Neural progenitor cell (in vitro differentiated cells): ENCODE measurements around the gene PANK3.

ENCODE experiments used
- CTCF ChIP-seq: fragments of 200-600 bp; sonication (generic); IDR thresholded peaks from 2 replicates; pipeline ENCODE4 v1.5.1; 2017; ENCODE audit warnings: antibody characterized with exemption, mild to moderate bottlenecking
- EZH2 ChIP-seq: fragments of 200-600 bp; sonication (generic); IDR thresholded peaks from 2 replicates; pipeline ENCODE4 v1.6.1; 2017; ENCODE audit warnings: antibody characterized with exemption, mild to moderate bottlenecking, moderate library complexity
- EZH2phosphoT487 ChIP-seq: fragments of 200-600 bp; sonication (generic); IDR thresholded peaks from 2 replicates; pipeline ENCODE4 v1.6.1; 2017; ENCODE audit warnings: antibody characterized with exemption

- TF ChIP-seq CTCF = no peak
- no peak for TF ChIP-seq EZH2phosphoT487
- TF ChIP-seq EZH2 = no peak
These were observed 42.0 kb downstream of the PANK3 start for GRCh38 chr5:168537176-168537575.
